HepG2 (cell line): ENCODE data around the gene CAMSAP3. TPM values are rescaled to one million over a fixed set of nuclear protein-coding genes. Genes with fewer than 3 reads are reported as not detected.

Source experiments
- AHR ChIP-seq: IDR thresholded peaks from 2 replicates; pipeline ENCODE4 v1.6.1; 2018; ENCODE audit warnings: missing genetic modification reagents, missing compliant biosample characterization
- ATF7-NPFF ChIP-seq: sonication (generic); formaldehyde crosslinking; IDR thresholded peaks from 2 replicates; pipeline ENCODE4 v1.8.1; 2023; ENCODE audit warnings: mild to moderate bottlenecking, low read depth, missing genetic modification reagents, moderate library complexity
- CHD2 ChIP-seq: IDR thresholded peaks from 2 replicates; pipeline ENCODE4 v1.6.1; 2011; ENCODE audit warnings: low read depth, low read length, improper control_type of control experiment
- CREB3 ChIP-seq: sonication (generic); formaldehyde crosslinking; IDR thresholded peaks from 2 replicates; pipeline ENCODE4 v1.5.0; 2020; ENCODE audit warnings: missing genetic modification reagents
- CREM ChIP-seq, 2 experiments: sonication (generic) in 1 of 2; formaldehyde crosslinking in 1 of 2; IDR thresholded peaks; 2 replicates each; pipeline versions ENCODE4 v1.4.0 to v1.6.1; 2016 to 2020; ENCODE audit warnings: antibody characterized with exemption in 1 of 2, mild to moderate bottlenecking in 1 of 2, missing genetic modification reagents in 1 of 2
- ETV6 ChIP-seq: sonication (generic); formaldehyde crosslinking; conservative IDR thresholded peaks from 2 replicates; pipeline ENCODE4 v1.4.0; 2020; ENCODE audit warnings: missing genetic modification reagents
- KDM2A ChIP-seq: sonication (generic); formaldehyde crosslinking; IDR thresholded peaks from 2 replicates; pipeline ENCODE4 v1.4.0; 2020; ENCODE audit warnings: low read depth, missing genetic modification reagents, borderline replicate concordance
- NBN ChIP-seq: fragments of 450-650 bp; conservative IDR thresholded peaks from 2 replicates; pipeline ENCODE4 v1.6.1; 2017
- NCOA5 ChIP-seq: sonication (generic); formaldehyde crosslinking; IDR thresholded peaks from 2 replicates; pipeline ENCODE4 v1.4.0; 2020; ENCODE audit warnings: missing genetic modification reagents
- NR2F2 ChIP-seq: IDR thresholded peaks from 2 replicates; pipeline ENCODE4 v1.6.1; 2012; ENCODE audit warnings: low read depth, inconsistent platforms, borderline replicate concordance
- POLR2A ChIP-seq, 2 experiments: IDR thresholded peaks; 2 replicates each; pipeline ENCODE4 v1.6.1; 2011; ENCODE audit warnings: low read depth in 2 of 2, low read length in 2 of 2, mild to moderate bottlenecking in 1 of 2, moderate library complexity in 1 of 2; ENCODE audit not compliant: insufficient read depth in 1 of 2
- U2AF2 ChIP-seq: fragments of 200-400 bp; formaldehyde crosslinking; IDR thresholded peaks from 2 replicates; pipeline ENCODE4 v1.6.1; 2017; ENCODE audit warnings: low read depth, mild to moderate bottlenecking, low read length
- ZBTB10 ChIP-seq: sonication (generic); formaldehyde crosslinking; IDR thresholded peaks from 2 replicates; pipeline ENCODE4 v1.4.0; 2020; ENCODE audit warnings: missing genetic modification reagents, borderline replicate concordance
- ZNF292 ChIP-seq: sonication (generic); formaldehyde crosslinking; IDR thresholded peaks from 2 replicates; pipeline ENCODE4 v1.8.1; 2022; ENCODE audit warnings: mild to moderate bottlenecking, low read depth, missing genetic modification reagents, borderline replicate concordance
- ZNF468 ChIP-seq: sonication (generic); formaldehyde crosslinking; IDR thresholded peaks from 2 replicates; pipeline ENCODE4 v1.8.0; 2022; ENCODE audit warnings: mild to moderate bottlenecking, moderate library complexity, missing genetic modification reagents
- ZNF496 ChIP-seq: sonication (generic); formaldehyde crosslinking; IDR thresholded peaks from 2 replicates; pipeline ENCODE4 v1.8.1; 2023; ENCODE audit warnings: mild to moderate bottlenecking, moderate library complexity, missing genetic modification reagents; ENCODE audit not compliant: insufficient replicate concordance
- ZNF724P ChIP-seq: sonication (generic); formaldehyde crosslinking; IDR thresholded peaks from 2 replicates; pipeline ENCODE4 v1.8.0; 2022; ENCODE audit warnings: missing genetic modification reagents, borderline replicate concordance
- ZNF772 ChIP-seq: sonication (generic); formaldehyde crosslinking; IDR thresholded peaks from 2 replicates; pipeline ENCODE4 v1.5.0; 2020; ENCODE audit warnings: mild to moderate bottlenecking, missing genetic modification reagents
- ZSCAN5A ChIP-seq: sonication (generic); formaldehyde crosslinking; IDR thresholded peaks from 2 replicates; pipeline ENCODE4 v1.8.0; 2022; ENCODE audit warnings: mild to moderate bottlenecking, missing genetic modification reagents, borderline replicate concordance
- ZXDC ChIP-seq: sonication (generic); formaldehyde crosslinking; IDR thresholded peaks from 2 replicates; pipeline ENCODE4 v1.5.0; 2020; ENCODE audit warnings: mild to moderate bottlenecking, missing genetic modification reagents
- polyA plus RNA-seq, 8 experiments: library from polyadenylated mRNA; depleted of rRNA in 3 of 8; stranded (reverse) in 7 of 8; unstranded in 1 of 8; fragments of >200 nt; fragmentation: Illumina TruSeq in 4 of 8; extraction: Trizol in 4 of 8; gene quantifications; 2 replicates each; pipeline versions ENCODE4 v1.2.1 to v1.2.3, GENCODE V29; 2011 to 2016; ENCODE audit warnings: low read depth in 4 of 8, missing spikeins in 1 of 8, mixed read lengths in 1 of 8; ENCODE audit not compliant: insufficient read depth in 1 of 8
- total RNA-seq, 5 experiments: library from RNA; depleted of rRNA; stranded (reverse); fragments of >200 nt; fragmentation: Illumina TruSeq; extraction: Trizol; gene quantifications; 2 replicates each; pipeline ENCODE4 v1.2.3, GENCODE V29; 2016; ENCODE audit warnings: low read depth in 1 of 5

The CAMSAP3 gene
- total and polyA plus RNA-seq, 2 of the 13 experiments (the other 11 are each of a cell fraction or from before 2014, with no cell fraction given) = 10.8 to 11.8 TPM

GRCh38 chr19:7562646-7563393 lies 32.8 kb upstream of the CAMSAP3 start (continued):
- TF ChIP-seq NR2F2 (no peak), ZNF292 (no peak), NCOA5 (0 out of 2 replicates have a peak, but pooled peaks have one; percentile 81), ZBTB10 (CRISPR knock-in tag) (peak; percentile 95), POLR2A (IDR thresholded peaks at IDR 0.05; ENCODE audit: insufficient read depth in 1 of 2, low read depth in 2 of 2, low read length in 2 of 2) (no peak), CHD2 (no peak), NBN (no peak), CREM (IDR thresholded peaks at IDR 0.05) (no peak), CREM (CRISPR knock-in tag; IDR thresholded peaks at IDR 0.05) (peak; percentile 67), ZNF772 (CRISPR knock-in tag) (peak; percentile 91; the same call in 1 of the 2 replicates), U2AF2 (no peak), ZNF724P (CRISPR knock-in tag) (0 out of 2 replicates have a peak, but pooled peaks have one; percentile 45), ZNF496 (CRISPR knock-in tag) (no peak), ATF7-NPFF (CRISPR knock-in tag) (peak; percentile 64; the same call in 1 of the 2 replicates), ETV6 (CRISPR knock-in tag) (peak; percentile 99), ZXDC (peak; percentile 98), ZNF468 (CRISPR knock-in tag) (0 out of 2 replicates have a peak, but pooled peaks have one; percentile 67), CREB3 (CRISPR knock-in tag) (peak; percentile 95), AHR (CRISPR knock-in tag) (peak; percentile 100), ZSCAN5A (CRISPR knock-in tag) (peak; percentile 30; the same call in 1 of the 2 replicates), KDM2A (CRISPR knock-in tag) (peak; percentile 97)
